NOMO-1 treated with dmso at 0.1 percent for 144 hours (cell line): ENCODE data around the gene EMID1.

Experiments
- DNase-seq: peaks from one replicate; lab custom pipeline; 2025; ENCODE audit not compliant: unreplicated experiment; lab: John Stamatoyannopoulos, UW

EMID1 gene

DNA sequence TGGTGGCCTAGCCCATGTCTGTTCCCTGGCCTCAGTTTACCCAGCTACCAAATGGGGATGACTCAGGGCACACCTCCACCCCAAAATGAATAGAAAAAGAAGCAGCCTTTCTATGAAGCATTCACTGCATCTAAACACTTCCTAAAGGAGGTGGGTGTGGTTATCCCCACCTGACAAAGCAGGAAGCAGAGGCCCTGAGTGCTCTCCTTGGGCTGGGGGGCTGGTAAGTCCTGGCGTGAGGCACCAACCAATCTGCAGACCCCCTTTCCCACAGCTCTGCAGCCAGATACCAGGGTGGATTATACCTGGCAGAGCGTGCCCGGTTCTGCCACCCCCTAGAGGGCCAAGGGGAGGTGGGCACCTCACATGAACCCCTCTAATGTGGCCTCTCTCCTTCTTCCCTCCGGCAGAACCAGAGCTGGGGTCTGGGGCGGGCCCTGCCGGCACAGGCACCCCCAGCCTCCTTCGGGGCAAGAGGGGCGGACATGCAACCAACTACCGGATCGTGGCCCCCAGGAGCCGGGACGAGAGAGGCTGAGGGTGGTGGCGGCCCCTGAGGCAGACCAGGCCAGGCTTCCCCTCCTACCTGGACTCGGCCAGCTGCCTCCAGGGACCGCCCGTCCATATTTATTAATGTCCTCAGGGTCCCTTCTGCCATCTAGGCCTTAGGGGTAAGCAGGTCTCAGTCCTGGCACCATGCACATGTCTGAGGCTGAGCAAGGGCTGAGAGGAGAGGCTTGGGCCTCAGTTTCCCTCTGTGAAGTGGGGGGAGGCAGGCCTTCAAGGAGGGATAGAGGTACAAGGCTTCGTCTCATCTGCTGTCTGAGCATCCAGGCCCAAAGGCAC lies 52.9 kb downstream of the EMID1 start:
- DNase-seq: no peak

DNA sequence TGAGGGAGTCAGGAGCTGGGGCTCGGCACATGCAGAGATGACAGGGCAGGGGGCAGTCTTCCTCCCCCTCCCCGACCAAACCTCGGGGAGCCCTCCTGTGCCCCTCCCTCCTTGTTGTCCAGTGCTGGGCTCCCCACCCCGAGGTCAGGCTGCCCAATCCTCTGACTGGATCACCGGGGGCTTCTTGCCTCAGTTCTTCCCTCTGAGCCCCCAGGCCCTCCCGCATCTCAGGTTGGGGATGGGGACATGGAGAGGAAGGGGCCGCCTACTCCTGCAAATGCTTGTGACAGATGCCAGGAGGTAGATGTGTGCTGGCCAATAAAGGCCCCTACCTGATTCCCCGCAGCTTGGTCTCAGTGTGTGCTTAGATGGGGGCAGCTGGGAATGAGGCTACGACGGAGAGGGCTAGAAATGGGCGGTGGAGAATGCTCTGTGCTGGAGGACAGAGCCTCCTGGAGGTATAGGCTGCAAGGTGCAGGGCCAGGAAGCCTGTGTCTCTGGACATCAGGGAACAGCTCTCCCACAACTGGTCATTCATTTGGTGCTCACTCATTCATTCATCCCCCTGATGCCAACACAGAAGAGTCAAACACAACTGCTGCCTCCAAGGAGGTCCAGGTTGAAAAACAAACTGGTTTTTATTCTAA lies 53.7 kb downstream of the EMID1 start:
- no peak for DNase-seq

DNA sequence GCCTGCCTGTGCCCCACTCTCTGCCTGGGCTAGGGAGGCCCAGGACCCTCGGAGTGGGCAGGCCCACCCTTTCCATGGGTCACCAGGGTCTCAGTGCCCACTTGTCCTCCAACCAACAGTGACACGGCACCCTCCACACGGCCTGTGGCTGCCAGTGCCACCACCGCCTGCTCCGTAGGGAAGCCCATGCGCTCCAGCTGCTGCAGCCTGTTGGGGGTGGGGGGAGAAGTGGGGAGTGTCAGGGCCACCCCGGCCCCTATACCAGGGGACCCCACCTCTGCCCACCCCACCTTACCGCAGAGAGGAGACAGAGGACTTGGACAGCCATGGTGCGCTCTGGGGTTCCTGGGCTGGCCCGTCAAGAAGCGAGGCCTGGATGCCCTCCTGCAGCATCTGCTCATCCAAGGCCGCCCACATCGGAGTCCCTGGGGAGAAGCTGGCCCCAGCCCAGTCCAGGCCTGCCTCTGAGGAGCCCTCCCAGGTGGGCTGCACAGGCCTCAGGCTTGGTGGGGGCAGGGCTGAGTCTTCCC lies 54.4 kb downstream of the EMID1 start:
- DNase-seq: no peak

DNA sequence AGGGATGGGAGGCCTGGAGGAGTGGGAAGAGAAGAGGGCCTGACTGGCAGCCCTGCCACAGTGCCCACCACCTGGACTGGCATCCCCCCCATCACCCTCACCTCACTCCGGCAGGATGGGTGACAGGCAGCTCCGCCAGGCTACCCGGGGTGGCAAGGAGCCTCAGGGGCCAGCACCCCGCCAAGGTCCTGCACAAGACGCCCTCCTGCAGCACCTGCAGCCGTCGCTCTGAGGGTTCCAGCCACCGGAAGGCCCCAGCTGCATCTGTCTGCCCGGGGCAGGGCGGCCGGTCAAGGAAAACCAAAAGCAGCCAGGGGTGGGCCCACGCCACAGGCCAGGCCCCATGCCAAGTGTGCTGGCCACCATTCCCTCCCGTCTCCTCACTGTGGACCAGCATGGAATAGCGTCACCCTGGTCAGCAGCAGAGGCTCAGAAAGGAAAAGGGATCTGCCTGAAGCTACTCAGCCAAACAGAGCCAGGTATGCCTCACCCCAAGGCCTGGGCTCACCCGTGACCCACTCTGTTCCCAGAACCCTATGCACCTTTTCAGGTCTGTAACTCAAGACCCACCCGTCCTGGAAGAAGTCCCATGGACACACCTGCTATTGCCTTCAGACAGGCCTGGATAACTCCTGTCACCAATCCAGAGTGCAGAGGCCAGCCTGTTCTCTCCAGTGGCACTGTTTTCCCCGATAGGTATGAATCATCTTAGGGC lies 55.1 kb downstream of the EMID1 start:
- DNase-seq: no peak

DNA sequence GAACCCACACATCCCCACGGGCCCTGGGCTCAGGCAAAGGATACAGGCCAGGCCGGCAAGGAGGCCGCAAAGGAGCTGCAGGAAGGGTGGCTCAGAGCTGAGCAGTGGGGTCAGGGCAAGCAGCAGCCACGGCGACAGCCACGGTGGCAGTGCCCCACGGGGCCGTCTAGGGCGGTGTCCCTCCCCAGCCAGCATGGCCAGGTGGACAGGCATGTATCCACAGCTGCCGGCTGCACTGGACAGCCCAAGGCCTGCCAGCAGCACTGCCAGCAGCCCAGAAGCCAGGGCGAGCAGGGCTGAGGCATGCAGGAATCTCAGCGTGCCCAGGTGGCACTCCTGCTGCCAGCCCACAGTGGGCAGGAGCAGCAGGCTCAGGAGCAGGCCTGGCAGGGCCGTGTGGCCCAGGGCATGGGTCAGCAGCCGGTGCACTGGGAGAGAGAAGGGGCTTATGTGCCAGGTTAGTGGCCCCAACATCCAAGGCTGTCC lies 58.1 kb downstream of the EMID1 start:
- no peak for DNase-seq

DNA sequence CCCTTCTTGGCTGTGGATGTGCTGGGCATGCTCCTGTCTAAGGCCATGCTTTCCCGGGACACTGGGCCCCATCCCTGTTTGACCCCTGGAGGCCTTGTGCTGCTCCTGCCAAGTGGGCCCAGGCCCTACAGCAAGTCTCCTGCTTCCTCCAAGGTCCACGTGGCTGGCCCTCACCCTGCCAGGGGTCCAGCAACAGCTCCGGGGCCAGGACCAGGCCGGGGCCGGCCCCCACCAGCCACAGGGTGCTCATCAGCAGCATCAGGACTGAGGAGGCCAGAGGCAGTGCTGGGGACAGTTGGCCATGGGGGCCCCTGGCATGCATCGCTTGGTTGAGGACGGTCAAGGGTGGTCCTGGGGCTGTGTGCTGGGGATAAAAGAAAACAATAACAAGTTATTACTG lies 59.6 kb downstream of the EMID1 start:
- DNase-seq: no peak

DNA sequence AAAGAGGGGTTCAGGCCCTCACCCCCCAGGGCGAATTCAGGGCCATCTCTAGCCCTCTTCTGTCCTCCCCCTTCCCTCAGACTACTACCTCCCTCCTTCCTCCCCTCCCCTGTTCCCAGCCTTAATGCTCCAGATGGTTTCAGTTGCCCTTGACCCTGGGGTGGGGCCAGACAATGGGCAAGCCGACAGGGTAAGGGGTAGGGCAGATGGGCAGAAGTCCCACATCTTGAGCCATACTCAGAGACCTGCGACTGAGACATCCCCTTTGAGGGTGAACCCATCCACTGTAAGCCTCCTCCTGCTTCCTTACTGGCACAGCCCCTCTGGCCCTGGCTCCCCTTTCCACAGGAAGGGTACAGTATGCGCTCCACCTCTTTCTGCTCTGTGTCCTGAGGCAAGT lies 60.2 kb downstream of the EMID1 start:
- DNase-seq: no peak

DNA sequence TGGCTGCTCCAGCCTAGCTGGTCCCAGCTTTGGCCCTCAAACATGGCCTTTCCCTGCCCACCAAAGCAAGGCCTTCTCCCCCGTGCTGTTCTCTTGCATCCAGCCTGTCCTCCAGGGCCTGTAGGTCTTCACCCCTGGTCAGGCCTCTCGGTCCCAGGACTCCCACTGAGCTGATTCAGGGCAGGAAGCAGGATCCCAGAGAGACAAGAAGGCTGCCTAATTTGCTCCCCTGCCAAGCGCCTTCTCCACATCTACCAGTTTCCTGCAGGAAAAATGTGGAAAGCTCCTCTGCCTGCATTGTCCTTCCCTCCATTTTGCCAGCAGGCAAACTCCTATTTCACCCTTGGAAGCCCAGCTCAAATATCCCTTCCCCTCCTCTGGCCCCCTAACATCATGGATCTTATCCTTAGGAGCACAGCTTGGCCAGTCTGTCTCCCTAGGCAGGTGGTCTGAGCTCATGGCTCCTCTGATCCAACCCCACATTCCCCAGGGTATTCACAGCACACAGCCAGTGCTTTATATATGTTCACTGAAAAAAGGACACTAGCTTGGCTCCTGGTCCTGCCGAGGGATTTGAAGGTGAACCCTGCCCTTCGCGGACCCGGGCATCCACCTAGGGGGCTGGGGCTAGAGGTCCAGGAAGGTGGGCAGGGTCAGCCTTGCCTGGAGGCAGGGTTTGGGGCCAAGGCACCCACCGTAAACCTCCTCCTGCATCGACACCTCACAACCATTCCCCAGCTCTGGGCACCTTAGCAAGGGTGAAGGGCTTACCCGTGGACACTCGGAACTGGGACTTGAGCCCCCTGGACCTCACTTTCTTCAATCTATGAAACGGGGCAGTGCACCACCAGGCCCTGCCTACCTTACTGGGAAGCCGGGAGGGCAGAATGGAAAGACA lies 61.1 kb downstream of the EMID1 start:
- no peak for DNase-seq

DNA sequence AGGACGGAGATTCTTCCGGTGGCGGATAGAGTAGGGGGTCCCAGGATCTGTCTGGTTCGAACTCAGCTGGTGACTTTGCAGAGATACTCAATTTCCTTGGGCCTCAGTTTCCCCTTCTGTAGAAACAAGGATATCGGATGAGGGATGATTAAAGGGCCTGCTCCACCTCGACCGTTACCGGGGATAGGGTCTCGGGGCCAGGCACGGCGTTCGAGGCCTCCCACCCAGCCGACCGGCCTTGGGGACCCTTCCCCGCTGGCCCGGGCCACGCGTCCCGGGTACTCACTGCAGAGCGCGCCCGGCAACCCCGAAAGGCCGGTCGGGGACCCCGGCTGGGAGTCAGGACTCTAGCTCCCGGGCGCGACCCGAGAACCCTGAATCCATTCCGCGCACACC lies 61.8 kb downstream of the EMID1 start:
- DNase-seq: no peak

DNA sequence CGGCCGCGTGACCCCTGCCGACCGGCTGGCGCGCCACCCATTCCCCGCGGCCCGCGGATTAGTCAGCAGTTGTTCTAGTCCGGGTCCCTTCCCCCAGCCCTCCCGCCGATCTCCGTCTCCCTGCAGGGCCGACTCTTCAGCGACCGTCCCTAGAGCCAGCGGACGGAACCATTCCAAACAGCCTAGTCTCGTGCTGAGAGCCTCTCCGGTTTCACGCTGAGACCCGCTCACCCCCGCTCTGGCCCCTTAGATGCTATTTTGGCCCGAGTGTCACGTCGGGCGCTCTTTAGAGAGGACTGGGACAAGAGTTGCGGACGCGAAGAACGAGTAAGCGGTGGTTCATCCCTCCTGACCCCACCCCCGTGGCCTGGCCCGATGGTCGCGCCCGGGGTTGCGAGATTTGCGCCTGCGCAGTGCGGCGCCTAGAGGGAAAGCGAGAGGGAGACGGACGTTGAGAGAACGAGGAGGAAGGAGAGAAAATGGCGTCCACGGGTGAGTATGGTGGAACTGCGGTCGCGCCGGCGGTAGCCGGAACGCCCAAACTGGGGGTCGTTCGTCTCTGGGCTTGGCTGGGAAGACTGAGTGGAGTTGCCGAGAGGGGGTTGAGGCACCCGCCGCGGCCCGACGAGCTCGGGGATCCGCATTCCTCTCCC lies 62.3 kb downstream of the EMID1 start, which contains the start of the genes EWSR1 and RHBDD3:
Gene EWSR1 (plus strand): TSS at position 411 of the 653 bp plus-strand sequence. CDS start 69 bp downstream, at position 480.
Gene RHBDD3 (minus strand): TSS at position 124 of the 653 bp plus-strand sequence. CDS start 2,355 bp downstream, outside the sequence.
- peak; percentile 93 for DNase-seq

DNA sequence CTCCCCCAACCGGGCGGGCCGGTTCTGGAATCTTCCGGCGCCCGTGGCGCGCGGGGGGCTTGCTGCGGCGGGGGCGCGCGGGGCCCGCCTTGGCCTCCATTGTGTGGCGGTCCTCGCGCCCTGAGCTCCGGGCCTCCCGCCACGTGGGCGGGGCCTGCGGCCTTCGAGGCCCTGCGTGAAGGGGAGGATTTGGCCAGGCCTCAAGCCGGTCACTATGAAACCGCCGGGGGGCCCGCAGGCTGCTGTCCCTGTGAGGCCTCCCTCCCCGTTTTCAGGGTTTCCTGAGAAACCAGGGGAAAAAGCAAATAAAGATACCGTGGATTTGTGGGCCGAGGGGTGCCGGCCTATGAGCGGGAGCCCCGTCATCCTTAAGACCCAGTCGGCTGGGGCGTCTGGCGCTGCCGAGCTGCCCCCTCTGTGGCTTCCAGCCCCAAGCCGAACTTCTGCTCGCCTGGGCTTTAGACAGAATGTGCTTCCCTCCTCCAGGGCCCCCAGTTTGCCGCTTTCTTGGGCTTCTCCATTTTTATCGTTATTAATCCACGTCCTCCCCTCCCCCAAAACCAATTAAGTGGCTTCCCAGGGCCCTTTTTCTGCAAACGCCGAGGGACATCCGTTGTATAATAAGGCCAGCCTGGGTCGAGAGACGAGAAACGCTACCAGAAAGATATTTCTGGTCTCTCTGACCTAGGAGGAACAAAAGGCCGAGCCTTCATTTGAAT lies 63.0 kb downstream of the EMID1 start:
- no peak for DNase-seq

DNA sequence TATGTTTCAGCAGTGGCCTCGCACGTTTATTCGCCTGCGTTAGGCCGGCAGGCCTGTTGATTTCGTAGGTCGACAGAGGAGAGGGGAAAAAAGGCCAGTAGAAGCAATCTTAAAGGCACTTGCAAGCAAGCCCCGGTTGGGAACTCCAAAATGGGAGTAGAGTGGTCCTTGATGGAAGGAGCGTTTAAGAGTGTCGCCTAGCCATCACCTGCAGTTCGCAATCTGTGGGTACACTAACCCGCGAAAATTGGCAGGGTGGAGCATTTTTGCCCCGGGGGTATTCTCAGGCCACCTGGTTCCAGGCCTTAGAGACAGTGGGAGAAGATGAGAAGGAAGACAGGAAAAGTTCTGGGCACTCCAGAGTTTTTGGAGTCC lies 63.5 kb downstream of the EMID1 start:
- DNase-seq: no peak

DNA sequence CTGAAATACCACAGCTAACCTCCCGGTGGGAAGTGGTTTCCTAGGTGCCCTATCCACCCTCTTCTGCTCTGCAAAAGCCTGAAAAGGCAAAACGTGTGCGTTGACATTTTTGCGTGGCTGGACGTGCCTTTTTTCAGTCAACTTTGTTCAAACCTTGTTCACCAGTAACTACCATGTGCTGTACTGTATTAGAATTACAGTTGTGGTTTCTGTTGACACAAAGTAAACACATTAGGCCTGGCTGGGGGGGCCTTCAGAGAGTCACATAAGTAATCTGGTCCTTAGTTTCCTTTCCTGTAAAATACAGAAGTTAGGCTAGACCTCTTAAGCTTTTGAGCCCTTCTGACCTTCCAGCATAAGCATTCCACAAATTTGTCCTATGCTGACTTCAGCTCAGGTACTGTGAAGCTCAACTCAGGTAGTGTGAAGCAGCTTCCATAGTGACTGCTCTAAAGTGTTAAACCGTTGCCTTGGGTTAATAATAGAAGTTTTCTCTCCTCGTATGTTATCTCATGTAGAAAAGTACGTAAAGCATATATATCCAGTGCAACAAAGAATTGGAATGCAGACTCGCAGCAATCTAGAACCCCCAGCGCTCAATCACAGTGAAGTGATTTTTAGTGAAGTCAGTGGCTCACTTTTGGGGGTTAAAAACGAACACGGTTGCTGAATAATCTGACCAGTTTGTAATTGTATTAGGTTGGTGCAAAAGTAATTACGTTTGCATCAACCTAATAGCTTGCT lies 64.2 kb downstream of the EMID1 start:
- DNase-seq: peak; percentile 35

DNA sequence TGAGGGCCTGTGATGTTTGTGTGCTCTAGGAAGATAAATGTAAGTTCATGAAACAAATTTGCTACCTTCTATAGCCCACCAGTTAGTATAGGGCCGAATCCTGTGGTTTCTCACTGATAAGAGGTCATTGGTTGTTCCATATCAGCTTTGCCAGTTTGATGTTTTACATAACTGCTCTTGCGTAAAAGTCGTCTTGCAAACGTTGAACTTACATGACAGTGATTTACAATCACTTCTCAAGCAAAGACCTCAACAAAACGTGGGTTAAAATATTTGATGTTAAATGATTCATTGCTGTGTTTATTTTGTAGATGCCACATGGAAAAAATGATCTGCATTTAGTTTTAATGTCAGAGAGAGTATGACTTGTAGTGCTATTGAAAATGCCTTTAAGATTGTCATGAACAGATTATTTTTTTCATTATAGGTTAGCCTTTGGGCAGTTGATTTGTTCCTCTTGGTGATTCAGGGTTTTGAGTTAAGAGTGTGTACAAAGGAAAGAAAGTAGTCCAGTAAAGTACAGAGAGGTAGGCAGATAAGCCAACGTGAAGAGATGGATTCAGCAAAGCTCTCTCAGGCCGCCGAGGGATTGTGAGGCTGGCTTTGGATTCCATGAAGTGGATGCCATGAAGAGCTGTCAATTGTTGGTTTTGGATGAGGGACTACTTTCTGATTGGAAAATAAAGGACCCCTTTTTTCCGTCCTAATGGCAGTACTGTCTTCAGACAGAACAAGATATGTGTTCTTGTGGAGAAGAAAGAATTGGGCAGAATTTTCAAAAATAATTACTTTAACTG lies 65.0 kb downstream of the EMID1 start:
- DNase-seq: peak; percentile 45

DNA sequence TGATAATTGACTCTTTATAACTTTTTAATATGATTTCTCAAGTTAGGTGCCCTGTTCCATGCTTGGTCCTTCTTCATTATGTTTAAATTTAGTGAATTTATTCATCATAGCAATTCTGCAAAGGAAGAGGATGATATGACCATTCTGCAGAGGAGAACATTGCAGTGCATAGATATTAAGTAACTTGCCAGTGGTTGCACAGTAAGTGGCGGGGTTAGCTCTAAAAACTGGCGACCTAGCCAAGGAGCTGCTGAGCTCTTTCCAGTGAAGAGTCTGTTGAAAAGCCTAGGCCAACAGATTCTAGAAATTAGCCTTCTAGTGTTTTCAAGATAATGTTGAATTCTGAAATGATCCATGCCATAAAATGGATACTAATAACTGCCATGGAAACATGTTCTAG lies 66.9 kb downstream of the EMID1 start:
- DNase-seq: no peak

DNA sequence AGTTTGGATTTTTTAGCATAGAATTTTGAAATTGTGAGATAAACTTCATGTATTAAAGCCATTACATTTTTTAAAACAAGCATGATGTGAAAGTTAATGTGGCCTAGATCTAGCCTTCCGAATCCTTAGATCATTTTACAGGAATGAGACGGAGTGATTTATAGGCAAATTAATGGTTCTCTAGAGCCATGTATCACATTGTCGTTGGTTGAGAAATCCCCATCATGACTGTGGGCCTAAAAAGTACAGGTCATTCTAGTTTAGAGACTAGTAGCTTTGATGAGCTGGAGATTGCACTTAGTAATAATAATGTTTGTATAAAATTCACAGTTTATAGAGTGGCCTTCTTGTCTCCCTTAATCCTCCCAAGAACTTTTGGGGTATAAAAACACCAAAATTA lies 69.5 kb downstream of the EMID1 start:
- DNase-seq: no peak

DNA sequence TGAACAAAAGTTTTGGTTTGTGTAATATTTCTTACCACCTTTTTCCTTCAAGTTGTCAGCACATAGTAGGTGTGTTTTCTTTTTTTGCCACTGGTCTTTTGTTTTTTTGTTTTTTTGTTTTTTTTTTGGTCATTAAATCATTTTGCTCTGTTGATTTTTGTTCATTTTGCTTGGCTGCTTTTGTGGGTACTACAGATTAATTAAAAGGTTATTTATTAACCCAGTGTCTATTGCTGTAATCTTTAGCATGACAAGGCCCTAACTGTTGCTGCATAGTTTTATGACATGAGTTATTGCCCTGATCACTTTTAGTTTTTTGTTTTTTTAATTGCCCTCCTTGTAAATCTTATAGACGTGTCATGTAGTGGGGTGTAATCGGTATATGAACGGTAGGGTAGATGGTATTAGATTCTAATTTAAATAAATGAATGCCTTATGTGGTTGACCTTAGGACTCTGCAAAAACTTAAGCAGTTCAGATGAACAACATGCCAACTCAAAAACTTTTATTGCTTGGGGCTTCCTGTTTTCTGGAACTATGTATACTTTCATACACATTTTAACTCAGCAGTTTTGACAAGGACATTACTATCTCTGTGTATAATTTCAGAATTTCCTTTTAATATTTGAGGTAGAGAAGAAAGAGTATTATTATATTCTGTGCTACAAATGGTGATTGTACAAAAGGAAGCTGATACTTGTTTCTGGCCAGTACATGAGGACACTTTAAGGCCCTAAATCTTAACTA lies 70.3 kb downstream of the EMID1 start:
- no peak for DNase-seq
